ENCODE measurements around the gene TMEM238L.
A peak's percentile ranks its signal among the peaks of the same experiment; 100 is the strongest.

The TMEM238L gene

DNA sequence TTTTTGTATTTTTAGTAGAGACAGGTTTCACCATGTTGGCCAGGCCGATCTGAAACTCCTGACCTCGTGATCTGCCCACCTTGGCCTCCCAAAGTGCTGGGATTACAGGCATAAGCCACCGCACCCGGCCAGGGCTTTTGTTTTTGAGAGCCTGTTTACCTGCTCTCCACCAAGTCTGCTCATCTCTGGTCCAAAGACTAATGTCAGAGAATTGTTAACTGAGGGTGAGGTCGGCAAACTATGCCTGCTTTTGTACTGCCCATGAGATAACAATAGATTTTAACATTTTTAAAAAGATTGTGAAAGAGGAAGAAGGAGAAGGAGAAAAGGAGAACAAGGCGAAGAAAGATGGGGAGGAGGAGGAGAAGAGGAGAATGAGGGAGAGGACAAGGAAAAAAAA is 26.0 kb downstream of the TMEM238L start:
- TF ChIP-seq, protein P1, sequence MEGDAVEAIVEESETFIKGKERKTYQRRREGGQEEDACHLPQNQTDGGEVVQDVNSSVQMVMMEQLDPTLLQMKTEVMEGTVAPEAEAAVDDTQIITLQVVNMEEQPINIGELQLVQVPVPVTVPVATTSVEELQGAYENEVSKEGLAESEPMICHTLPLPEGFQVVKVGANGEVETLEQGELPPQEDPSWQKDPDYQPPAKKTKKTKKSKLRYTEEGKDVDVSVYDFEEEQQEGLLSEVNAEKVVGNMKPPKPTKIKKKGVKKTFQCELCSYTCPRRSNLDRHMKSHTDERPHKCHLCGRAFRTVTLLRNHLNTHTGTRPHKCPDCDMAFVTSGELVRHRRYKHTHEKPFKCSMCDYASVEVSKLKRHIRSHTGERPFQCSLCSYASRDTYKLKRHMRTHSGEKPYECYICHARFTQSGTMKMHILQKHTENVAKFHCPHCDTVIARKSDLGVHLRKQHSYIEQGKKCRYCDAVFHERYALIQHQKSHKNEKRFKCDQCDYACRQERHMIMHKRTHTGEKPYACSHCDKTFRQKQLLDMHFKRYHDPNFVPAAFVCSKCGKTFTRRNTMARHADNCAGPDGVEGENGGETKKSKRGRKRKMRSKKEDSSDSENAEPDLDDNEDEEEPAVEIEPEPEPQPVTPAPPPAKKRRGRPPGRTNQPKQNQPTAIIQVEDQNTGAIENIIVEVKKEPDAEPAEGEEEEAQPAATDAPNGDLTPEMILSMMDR (IDR thresholded peaks at IDR 0.05): no peak

DNA sequence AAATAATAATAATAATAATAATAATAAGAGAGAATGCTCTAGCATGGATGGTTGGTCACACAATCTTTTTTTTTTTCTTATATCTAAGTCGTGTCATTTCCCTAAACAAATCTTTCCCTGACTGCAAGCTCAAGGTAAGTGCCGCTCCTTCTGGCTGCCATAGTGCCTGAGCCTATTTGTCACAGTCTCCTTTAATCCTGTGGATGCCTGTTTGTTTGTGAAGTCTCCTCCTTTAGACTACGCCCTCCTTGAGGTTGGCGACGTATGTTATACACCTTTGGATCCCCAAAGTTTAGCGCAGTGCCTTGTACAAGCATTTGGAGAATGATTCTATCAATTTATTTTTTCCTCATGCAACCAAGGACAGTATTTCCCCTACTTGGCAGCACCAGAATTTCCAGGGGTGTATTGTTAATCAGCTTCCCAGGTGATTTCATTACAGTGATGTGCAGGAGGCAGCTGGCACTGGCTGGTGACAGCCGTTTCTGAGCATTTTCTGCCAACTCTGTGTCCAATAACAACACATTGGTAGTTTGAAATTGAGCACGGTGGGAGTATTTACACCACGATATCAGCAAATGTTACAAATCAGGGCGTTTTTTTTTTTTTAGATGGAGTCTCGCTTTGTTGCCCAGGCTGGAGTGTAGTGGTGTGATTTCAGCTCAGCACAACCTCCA is 26.6 kb downstream of the TMEM238L start:
- TF ChIP-seq, protein P1 (IDR thresholded peaks at IDR 0.05): no peak

DNA sequence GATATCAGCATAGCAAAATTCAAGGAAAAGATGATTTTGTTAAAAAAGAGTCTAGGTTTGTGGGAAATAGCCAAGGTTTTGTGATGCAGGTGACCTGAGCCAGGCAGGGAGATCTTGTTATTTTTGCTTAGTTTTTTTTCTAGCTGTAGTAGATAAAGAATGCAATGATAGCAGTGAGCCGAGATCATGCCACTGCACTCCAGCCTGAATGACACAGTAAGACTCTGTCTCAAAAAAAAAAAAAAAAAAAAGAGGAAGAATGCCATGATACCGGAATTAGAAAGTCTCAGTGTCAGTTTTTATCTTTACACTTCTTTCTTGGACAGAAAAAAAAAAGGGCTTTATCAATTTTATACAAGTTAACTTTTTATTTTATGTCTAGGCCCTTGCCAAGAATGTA is 27.5 kb downstream of the TMEM238L start:
- TF ChIP-seq, protein P1 (IDR thresholded peaks at IDR 0.05): no peak

DNA sequence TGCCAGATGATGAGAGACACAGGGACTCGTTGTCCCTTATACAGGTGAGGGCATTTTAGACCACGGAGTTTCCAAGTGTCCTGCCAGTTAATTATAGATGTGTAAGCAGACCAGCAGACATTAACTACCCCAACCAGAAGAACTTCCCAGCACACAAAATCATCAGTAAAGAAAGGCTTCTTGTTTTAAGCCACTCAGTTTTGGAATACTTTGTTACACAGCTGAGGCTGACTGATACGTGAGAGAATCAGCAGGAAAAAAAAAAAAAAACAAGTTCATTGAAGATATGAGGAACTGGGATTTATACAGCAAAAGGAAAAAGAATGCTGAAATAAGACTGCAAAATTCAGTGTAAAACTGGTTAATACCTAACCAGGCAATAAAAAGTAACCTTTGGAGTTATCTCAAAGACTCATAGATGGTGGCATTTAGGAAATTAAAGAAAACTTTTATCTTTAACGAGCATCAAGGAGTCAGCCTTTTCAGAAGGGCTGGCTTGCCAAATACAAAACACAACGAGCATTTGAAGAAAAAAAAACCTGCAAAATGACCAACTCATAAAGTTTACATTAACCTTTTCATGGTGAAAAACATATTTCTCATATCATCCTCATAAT is 28.1 kb downstream of the TMEM238L start:
- TF ChIP-seq, protein P1 (IDR thresholded peaks at IDR 0.05): no peak

DNA sequence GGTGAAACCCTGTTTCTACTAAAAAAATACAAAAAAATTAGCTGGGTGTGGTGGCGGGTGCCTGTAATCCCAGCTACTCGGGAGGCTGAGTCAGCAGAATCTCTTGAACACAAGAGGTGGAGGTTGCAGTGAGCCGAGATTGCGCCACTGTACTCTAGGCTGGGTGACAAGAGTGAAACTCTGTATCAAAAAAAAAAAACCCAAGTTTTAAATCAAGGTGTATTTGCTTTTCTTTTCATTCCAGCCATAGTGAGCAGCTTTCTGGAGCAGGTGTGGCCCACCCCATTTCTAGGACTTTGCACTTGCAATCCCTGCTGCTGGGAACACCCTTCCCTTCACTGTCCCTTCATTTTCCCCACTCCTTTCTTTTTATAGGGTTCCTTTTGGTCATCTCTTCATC is 28.8 kb downstream of the TMEM238L start:
- TF ChIP-seq, protein P1 (IDR thresholded peaks at IDR 0.05): no peak

DNA sequence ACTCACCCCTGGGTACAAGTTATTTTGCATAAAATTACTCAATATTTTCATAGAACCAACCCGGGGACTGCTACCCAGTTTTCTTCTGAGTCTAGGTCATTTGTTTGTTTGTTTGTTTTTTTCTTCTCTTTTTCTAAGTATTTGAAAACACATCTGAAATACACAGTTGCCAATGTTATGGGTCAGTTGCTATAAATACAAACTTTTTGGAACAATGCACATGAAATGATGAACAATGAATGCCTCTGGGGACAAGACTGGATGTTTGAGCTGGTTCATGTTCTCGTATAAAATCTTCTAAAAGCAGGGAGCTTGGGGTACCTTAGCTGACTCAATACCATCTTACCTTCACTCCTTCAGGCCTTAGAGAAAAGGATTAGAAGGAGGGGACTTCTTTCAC is 30.5 kb downstream of the TMEM238L start:
- TF ChIP-seq, protein P1 (IDR thresholded peaks at IDR 0.05): no peak

DNA sequence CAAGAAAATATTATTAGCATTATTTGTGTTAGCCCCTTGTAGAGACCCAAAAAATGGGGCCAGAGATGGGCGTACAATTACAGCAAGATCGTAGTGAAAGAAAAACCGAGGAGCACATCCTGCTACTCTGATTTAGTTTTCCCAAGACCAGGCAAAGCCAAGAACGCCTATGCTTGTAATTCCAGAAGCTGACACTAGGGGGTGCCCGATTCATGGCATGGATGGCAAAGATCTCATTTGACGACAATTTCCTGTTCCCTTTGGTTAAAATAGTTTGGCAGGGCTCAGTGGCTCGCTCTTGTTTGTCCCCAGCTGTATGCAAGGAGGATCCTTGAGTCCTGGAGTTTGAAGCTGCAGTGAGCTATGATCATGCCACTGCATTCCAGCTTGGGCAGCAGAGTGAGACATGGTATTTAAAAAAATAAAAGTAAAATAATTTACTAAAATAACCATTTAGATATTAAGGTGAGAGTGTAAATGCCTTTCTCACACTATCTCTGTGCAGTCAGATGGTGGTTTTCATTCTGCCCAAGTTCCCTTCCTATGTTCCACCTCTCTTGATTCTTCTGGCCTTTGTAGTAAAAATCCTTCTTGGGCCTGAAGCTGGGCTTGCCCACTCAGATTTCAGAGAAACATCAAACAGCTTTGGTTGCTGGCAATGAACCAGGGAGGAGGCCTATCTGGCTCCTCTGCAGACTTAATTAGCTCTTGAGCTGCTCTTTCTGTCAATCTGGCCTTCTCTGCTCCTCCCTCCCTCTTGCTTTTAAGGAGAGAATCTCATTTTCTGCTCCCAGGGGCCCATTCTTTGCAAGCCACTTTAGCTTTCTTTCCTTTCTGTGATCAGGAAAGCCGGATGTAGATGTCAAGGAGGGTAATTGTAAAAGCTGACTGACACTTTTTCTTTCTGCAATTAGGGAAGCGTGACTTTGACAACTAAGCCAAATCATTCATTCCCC is 31.2 kb downstream of the TMEM238L start:
- TF ChIP-seq, protein P1 (IDR thresholded peaks at IDR 0.05): peak; percentile 94
